Smooth muscle cell (in vitro differentiated cells): ENCODE data around the gene STK16. TPM values are rescaled to one million over a fixed set of nuclear protein-coding genes. Genes with fewer than 3 reads are reported as not detected.

Experiments
- DNase-seq: peaks from one replicate; lab custom pipeline; 2025; ENCODE audit not compliant: unreplicated experiment; lab: John Stamatoyannopoulos, UW
- H2AFZ ChIP-seq: fragments of 200-600 bp; sonication (generic); 2 replicates; pipeline ENCODE4 v1.6.0; 2016; ENCODE audit warnings: antibody characterized with exemption, low read depth, mild to moderate bottlenecking
- H3F3A ChIP-seq: fragments of 200-600 bp; sonication (generic); 2 replicates; pipeline ENCODE4 v1.6.0; 2017; ENCODE audit warnings: antibody characterized with exemption, low read depth
- H3K27ac ChIP-seq: fragments of 200-600 bp; sonication (generic); 2 replicates; pipeline ENCODE4 v1.5.1; 2016; ENCODE audit warnings: low read depth, mild to moderate bottlenecking
- H3K27me3 ChIP-seq: fragments of 200-600 bp; sonication (generic); 2 replicates; pipeline ENCODE4 v1.6.1; 2016; ENCODE audit warnings: low read depth, mild to moderate bottlenecking
- H3K36me3 ChIP-seq: fragments of 200-600 bp; sonication (generic); 2 replicates; pipeline ENCODE4 v1.5.1; 2016; ENCODE audit warnings: low read depth
- H3K4me1 ChIP-seq: fragments of 200-600 bp; sonication (generic); 2 replicates; pipeline ENCODE4 v1.5.1; 2016; ENCODE audit warnings: low read depth
- H3K4me2 ChIP-seq: fragments of 200-600 bp; sonication (generic); 2 replicates; pipeline ENCODE4 v1.6.0; 2016; ENCODE audit warnings: mild to moderate bottlenecking
- H3K4me3 ChIP-seq: fragments of 200-600 bp; sonication (generic); 2 replicates; pipeline ENCODE4 v1.5.1; 2016; ENCODE audit warnings: mild to moderate bottlenecking
- H3K79me2 ChIP-seq: fragments of 200-600 bp; sonication (generic); 2 replicates; pipeline ENCODE4 v1.6.0; 2016; ENCODE audit warnings: low read depth, mild to moderate bottlenecking
- H3K9ac ChIP-seq: fragments of 200-600 bp; sonication (generic); 2 replicates; pipeline ENCODE4 v1.6.0; 2016; ENCODE audit warnings: low read depth
- H3K9me3 ChIP-seq: fragments of 200-600 bp; sonication (generic); replicated peaks from 2 replicates; pipeline ENCODE4 v1.5.1; 2016; ENCODE audit warnings: low read depth
- H4K20me1 ChIP-seq: fragments of 200-600 bp; sonication (generic); 2 replicates; pipeline ENCODE4 v1.6.0; 2016; ENCODE audit warnings: low read depth
- CTCF ChIP-seq: fragments of 200-600 bp; sonication (generic); IDR thresholded peaks from 2 replicates; pipeline ENCODE4 v1.5.1; 2017; ENCODE audit warnings: borderline replicate concordance, mild to moderate bottlenecking, antibody characterized with exemption; ENCODE audit not compliant: insufficient read depth, poor library complexity, severe bottlenecking
- WGBS: methylation state at CpG from one replicate; pipeline ENCODE4 v1.1.7; 2016; ENCODE audit warnings: low lambda C conversion rate; 5-methylcytosine and 5-hydroxymethylcytosine counted together
- polyA plus RNA-seq: library from polyadenylated mRNA; unstranded; fragments of >200 nt; fragmentation: Nextera tagmentation; extraction: Ambion mirVana; gene quantifications from 2 replicates; pipeline ENCODE4 v1.2.1, GENCODE V29; 2016
- total RNA-seq: library from RNA; depleted of rRNA; stranded (reverse); fragments of >200 nt; gene quantifications from 2 replicates; pipeline ENCODE4 v1.2.3, GENCODE V29; 2014

STK16 gene
- total and polyA plus RNA-seq, 2 experiments from 2014 or later, result 8.8 to 15.2 TPM

DNA sequence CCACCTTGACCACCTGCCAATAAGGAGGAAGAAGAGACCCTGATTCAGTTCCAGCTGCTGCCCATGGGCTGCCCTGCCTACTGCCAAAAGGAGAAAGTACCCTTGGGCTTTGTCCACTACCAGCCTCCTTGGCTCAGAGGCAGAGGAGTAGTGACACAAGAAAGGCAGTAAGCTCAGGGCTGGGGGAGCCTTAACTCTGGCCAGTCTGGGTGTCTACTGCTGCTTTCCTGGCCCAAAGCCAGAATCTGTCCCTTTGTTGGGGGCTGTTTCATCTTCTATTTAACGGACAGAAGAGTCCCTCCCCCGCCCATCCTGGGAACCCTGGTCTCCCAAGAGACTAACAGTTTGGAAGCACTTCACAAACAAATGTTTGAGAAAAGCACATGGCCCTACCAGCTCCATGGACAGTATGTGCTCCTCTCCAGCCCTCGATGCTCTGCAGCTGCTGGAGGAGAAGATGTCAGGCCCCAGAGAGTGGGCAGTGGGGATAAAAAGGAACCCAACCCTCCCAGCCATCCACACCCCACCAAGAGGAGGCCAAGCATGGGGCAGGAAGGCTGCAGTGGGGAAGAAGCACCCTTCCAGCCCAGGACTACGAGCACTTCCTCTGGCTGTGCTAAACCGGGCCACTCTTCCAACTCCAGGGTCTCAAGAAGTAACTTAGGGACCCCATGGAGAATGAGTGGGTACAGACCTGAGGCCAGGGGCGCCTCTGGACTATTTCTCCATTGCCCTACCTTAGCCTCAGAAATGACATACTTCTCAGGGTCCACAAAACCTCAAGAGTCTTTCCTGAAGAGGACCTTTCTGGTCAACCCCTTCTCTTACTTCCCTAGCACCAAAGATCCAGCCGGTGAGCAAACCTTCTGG, 17.0 kb upstream of the STK16 start:
- WGBS, result 77% methylated on average over 7 of the region's 7 CpGs
- Histone ChIP-seq H3K9me3 (no peaks in the 10 kb centered on the region), H3K27me3 (no peaks in the 10 kb centered on the region), H3K27ac (peak overlapping the region; percentile 96), H3K36me3 (peaks cover 11% of the 10 kb centered on the region), H3K4me1 (peaks cover 18% of the 10 kb centered on the region), H3K4me3 (peak overlapping the region; percentile 99), H3K79me2 (peaks cover 46% of the 10 kb centered on the region), H3F3A (peaks cover 7% of the 10 kb centered on the region), H2AFZ (no peak overlapping the region), H3K9ac (peak overlapping the region; percentile 96), H3K4me2 (peak overlapping the region; percentile 99), H4K20me1 (peaks cover 8% of the 10 kb centered on the region)
- DNase-seq, result no peak
- TF ChIP-seq CTCF, result no peak

DNA sequence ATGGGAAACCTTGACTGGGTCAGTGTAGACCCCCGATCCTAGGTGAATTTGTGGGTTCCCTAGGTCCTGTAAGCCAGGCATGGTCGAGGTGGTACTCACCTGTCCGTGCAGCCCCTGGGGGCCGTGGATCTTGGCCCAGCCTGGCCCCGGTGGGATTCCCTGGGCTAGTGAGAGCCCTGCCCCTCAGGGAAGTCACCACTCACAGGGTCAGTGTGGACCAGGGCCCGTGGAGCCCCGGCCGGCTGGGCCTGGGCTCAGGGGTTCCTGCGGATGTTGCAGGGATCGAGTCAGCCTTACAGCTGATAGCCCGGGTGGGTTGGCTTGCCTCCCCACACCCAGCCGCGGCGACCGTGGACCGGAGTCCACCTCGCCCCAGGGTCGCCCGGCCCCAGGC, 16.4 kb upstream of the STK16 start:
- Histone ChIP-seq H3K4me1 (peaks cover 18% of the 10 kb centered on the region), H3K79me2 (peaks cover 46% of the 10 kb centered on the region), H2AFZ (peak overlapping the region; percentile 50), H3K27ac (peak overlapping the region; percentile 96), H3K4me3 (peak overlapping the region; percentile 99), H3K9me3 (no peaks in the 10 kb centered on the region), H3K36me3 (peaks cover 13% of the 10 kb centered on the region), H3K27me3 (no peaks in the 10 kb centered on the region), H3K9ac (peak overlapping the region; percentile 96), H4K20me1 (peaks cover 8% of the 10 kb centered on the region), H3K4me2 (peak overlapping the region; percentile 99), H3F3A (peaks cover 7% of the 10 kb centered on the region)
- 8% methylated on average over 18 of the region's 19 CpGs for WGBS
- DNase-seq, result no peak
- no peak for TF ChIP-seq CTCF

DNA sequence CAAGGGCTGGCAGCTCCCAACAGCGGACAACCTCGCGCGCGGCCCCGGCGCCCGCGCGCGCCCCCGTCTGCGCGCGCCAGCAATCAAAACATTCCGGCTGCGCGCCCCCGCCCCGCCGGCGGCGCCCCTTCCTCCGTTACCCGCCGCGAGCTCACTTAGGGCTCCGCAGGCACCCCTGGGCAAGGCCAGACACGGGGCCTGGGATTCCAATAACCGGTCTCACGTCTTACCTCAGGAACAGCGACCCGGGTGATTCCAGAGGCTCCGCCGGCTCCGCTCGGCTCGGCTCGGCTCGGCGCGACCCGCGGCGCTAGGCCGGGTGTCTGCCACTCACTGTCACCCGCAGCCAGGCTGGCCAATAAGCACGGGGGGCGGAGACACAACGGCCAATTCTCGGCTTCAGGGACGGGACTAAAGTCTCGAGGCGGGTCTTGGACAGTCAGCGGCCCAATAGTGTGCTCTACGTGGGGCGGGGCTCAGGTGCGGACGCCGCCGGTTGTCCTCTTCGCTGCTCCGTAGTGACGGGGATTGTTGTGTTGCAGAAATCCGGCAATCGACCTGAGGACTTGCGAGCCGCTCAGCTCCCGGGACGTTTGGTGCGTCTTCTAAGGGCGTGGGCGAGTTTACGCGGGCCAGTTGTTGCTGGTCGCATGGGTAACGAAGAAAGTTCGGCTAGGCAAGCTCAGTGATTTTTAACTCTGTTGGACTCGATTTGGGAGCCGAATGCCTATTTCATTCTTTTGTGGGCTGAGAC, 15.8 kb upstream of the STK16 start, which contains the start of the genes ANKZF1 and ATG9A:
Gene ANKZF1 (plus strand): TSS at position 502 of the 754 bp plus-strand sequence. CDS start 452 bp downstream, outside the sequence.
Gene ATG9A (minus strand): TSS at position 332 of the 754 bp plus-strand sequence. CDS start 1,612 bp downstream, outside the sequence.
- DNase-seq, result peak; percentile 87
- Histone ChIP-seq H4K20me1 (peaks cover 8% of the 10 kb centered on the region), H3K79me2 (peaks cover 46% of the 10 kb centered on the region), H3K27ac (peak within 1 kb of the TSS; percentile 96), H3K36me3 (peaks cover 19% of the 10 kb centered on the region), H3K4me1 (peaks cover 18% of the 10 kb centered on the region), H3K9me3 (no peaks in the 10 kb centered on the region), H2AFZ (peak within 1 kb of the TSS; percentile 50), H3K27me3 (no peaks in the 10 kb centered on the region), H3K9ac (peak within 1 kb of the TSS; percentile 96), H3K4me3 (peak within 1 kb of the TSS; percentile 99), H3F3A (peaks cover 7% of the 10 kb centered on the region), H3K4me2 (peak within 1 kb of the TSS; percentile 99)
- no peak for TF ChIP-seq CTCF
- WGBS, result 1% methylated on average over 56 of the region's 80 CpGs
